ENCODE results near the gene KLRC4.

- TF ChIP-seq CTCF (conservative IDR thresholded peaks at IDR 0.05; ENCODE audit: low read depth, low read length) (no peak), EZH2 (IDR thresholded peaks at IDR 0.05; ENCODE audit: low read length, unreplicated experiment) (no peak)
These were observed 24.4 kb downstream of the KLRC4 start for GRCh38 chr12:10385166-10385613.

Data from PC-3 (cell line).